HEK293 (cell line): ENCODE data around the gene VSTM4.

Experiments
- CTCF ChIA-PET: fragments of 350-600 bp; formaldehyde crosslinking; extraction: SDS; loops from one replicate; lab custom pipeline; 2021; ENCODE audit warnings: antibody characterized with exemption; lab: Yijun Ruan, JAX
- POLR2A ChIA-PET: fragments of 300-600 bp; formaldehyde crosslinking; extraction: SDS; loops from one replicate; lab custom pipeline; 2020; ENCODE audit warnings: antibody characterized with exemption, inconsistent platforms; lab: Yijun Ruan, JAX
- H3K27ac ChIP-seq: fragments of 200-500 bp; sonication (Bioruptor generic); 2 replicates; pipeline ENCODE4 v1.5.1; 2014; ENCODE audit warnings: low read depth, low read length, control low read depth, inconsistent platforms; ENCODE audit errors: extremely low read depth
- H3K36me3 ChIP-seq, 2 experiments: fragments of 200-500 bp in 1 of 2; sonication (Bioruptor generic) in 1 of 2; 1 replicate in 1 of 2; 2 replicates in 1 of 2; pipeline ENCODE4 v1.5.1; 2014 to 2017; ENCODE audit warnings: inconsistent platforms in 2 of 2, low read length in 2 of 2; ENCODE audit not compliant: control insufficient read depth in 2 of 2, insufficient read depth in 1 of 2
- H3K4me1 ChIP-seq: fragments of 200-500 bp; sonication (Bioruptor generic); 2 replicates; pipeline ENCODE4 v1.5.1; 2014; ENCODE audit warnings: mild to moderate bottlenecking, low read length, inconsistent platforms; ENCODE audit not compliant: control insufficient read depth, insufficient read depth
- H3K4me3 ChIP-seq: 2 replicates; pipeline ENCODE4 v1.5.1; 2011; ENCODE audit warnings: low read depth, mild to moderate bottlenecking, control low read depth, low read length, moderate library complexity
- H3K9me3 ChIP-seq: fragments of 200-500 bp; sonication (Bioruptor generic); 2 replicates; pipeline ENCODE4 v1.5.1; 2014; ENCODE audit warnings: low read depth, low read length, inconsistent platforms; ENCODE audit not compliant: control insufficient read depth, insufficient read depth
- HOXD13 ChIP-seq: sonication (generic); formaldehyde crosslinking; IDR thresholded peaks from 2 replicates; pipeline ENCODE4 v1.8.0; 2022; ENCODE audit warnings: missing genetic modification reagents, borderline replicate concordance
- YY1 ChIP-seq: fragments of 450-650 bp; formaldehyde crosslinking; IDR thresholded peaks from 2 replicates; pipeline ENCODE4 v1.5.1; 2018; ENCODE audit warnings: missing biosample characterization, missing genetic modification characterization
- ZFP69B ChIP-seq: fragments of 450-650 bp; formaldehyde crosslinking; IDR thresholded peaks from 2 replicates; pipeline ENCODE4 v1.5.1; 2016; ENCODE audit warnings: missing biosample characterization, missing genetic modification characterization
- ZNF133 ChIP-seq: fragments of 450-650 bp; formaldehyde crosslinking; IDR thresholded peaks from 2 replicates; pipeline ENCODE4 v1.5.1; 2016; ENCODE audit warnings: missing biosample characterization, missing genetic modification characterization
- ZNF157 ChIP-seq: fragments of 450-650 bp; formaldehyde crosslinking; IDR thresholded peaks from 2 replicates; pipeline ENCODE4 v1.5.1; 2016; ENCODE audit warnings: missing biosample characterization, missing genetic modification characterization
- ZNF266 ChIP-seq: fragments of 450-650 bp; formaldehyde crosslinking; IDR thresholded peaks from 2 replicates; pipeline ENCODE4 v1.5.1; 2016; ENCODE audit warnings: missing biosample characterization, missing genetic modification characterization, low read depth
- ZNF292 ChIP-seq: fragments of 450-650 bp; formaldehyde crosslinking; IDR thresholded peaks from 2 replicates; pipeline ENCODE4 v1.5.1; 2016; ENCODE audit warnings: low read depth, missing biosample characterization, missing genetic modification characterization, borderline replicate concordance
- ZNF366 ChIP-seq: fragments of 450-650 bp; formaldehyde crosslinking; conservative IDR thresholded peaks from 2 replicates; pipeline ENCODE4 v1.5.1; 2016; ENCODE audit warnings: missing biosample characterization, missing genetic modification characterization
- ZNF510 ChIP-seq: fragments of 450-650 bp; formaldehyde crosslinking; IDR thresholded peaks from 2 replicates; pipeline ENCODE4 v1.5.1; 2018; ENCODE audit warnings: mild to moderate bottlenecking, missing genetic modification characterization, missing biosample characterization; ENCODE audit not compliant: insufficient replicate concordance
- ZNF544 ChIP-seq: fragments of 450-650 bp; formaldehyde crosslinking; IDR thresholded peaks from 2 replicates; pipeline ENCODE4 v1.5.0; 2017; ENCODE audit warnings: missing biosample characterization, missing genetic modification characterization
- ZNF707 ChIP-seq: fragments of 450-650 bp; formaldehyde crosslinking; IDR thresholded peaks from 2 replicates; pipeline ENCODE4 v1.5.1; 2016; ENCODE audit warnings: missing biosample characterization, missing genetic modification characterization
- TF ChIP-seq, protein P1 (sequence below): fragments of 450-650 bp; formaldehyde crosslinking; IDR thresholded peaks from 2 replicates; pipeline ENCODE4 v1.5.1; 2016; ENCODE audit warnings: missing biosample characterization, missing genetic modification characterization
- TF ChIP-seq, protein P2 (sequence below): fragments of 450-650 bp; formaldehyde crosslinking; IDR thresholded peaks from 2 replicates; pipeline ENCODE4 v1.5.1; 2016; ENCODE audit warnings: missing biosample characterization, missing genetic modification characterization, low read depth
- TF ChIP-seq, protein P3 (sequence below): fragments of 450-650 bp; formaldehyde crosslinking; IDR thresholded peaks from 2 replicates; pipeline ENCODE4 v1.5.1; 2016; ENCODE audit warnings: missing biosample characterization, missing genetic modification characterization
- TF ChIP-seq, protein P4 (sequence below): fragments of 450-650 bp; formaldehyde crosslinking; IDR thresholded peaks from 2 replicates; pipeline ENCODE4 v1.5.1; 2016; ENCODE audit warnings: missing biosample characterization, missing genetic modification characterization

Gene VSTM4

DNA sequence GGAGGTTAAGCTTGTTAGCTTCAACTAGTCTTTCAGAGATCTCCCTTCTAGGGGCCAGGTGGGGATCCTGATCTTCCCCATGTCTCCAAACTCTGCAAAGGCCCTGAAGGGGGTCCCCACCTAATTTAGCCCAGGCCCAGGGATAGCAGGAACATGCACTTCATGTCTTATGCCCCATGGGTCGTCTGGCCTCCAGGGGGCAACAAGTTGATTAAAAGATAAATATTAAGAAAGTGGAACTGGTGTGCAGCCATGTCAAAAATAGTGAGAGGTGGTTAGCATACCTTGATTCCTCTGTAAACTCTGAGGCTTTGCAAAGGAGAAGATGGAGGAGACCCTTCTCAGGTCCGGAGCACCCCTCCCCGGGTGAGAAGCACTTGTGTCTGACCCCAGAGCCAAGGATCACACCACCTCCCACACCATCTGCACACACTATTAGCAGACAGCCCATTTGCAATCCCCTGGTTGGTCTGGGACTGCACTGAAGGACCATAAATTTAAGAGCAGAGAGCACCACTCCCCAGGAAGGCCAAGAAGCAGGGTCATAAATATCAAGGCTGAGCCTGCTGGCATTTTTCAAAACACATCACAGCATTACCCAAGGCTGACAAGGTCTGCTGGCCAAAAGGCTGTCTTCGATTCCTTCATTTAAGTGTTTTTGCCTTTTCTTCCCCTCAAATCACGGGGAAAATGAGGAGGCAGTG, 131.5 kb downstream of the VSTM4 start:
- H3K27ac ChIP-seq, result no peak overlapping the region
- no peaks in the 10 kb centered on the region for H3K36me3 ChIP-seq
- H3K4me3 ChIP-seq, result no peak overlapping the region
- ChIA-PET CTCF (interaction anchor here (0.8 to 2.5 kb wide), 2 partner anchors 327 to 424 kb away, joined by 3 to 8 read pairs; no protein-coding TSS in a partner anchor), POLR2A (no interaction called here)
- no peaks in the 10 kb centered on the region for H3K9me3 ChIP-seq
- H3K4me1 ChIP-seq, result no peaks in the 10 kb centered on the region
- no peak for TF ChIP-seq ZNF266 (tag by site-specific recombination)
- TF ChIP-seq, protein P1, sequence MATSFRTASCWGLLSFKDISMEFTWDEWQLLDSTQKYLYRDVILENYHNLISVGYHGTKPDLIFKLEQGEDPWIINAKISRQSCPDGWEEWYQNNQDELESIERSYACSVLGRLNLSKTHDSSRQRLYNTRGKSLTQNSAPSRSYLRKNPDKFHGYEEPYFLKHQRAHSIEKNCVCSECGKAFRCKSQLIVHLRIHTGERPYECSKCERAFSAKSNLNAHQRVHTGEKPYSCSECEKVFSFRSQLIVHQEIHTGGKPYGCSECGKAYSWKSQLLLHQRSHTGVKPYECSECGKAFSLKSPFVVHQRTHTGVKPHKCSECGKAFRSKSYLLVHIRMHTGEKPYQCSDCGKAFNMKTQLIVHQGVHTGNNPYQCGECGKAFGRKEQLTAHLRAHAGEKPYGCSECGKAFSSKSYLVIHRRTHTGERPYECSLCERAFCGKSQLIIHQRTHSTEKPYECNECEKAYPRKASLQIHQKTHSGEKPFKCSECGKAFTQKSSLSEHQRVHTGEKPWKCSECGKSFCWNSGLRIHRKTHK, result no peak
- TF ChIP-seq HOXD13, result no peak
- no peak for TF ChIP-seq ZNF707 (tag by site-specific recombination)
- no peak for TF ChIP-seq ZFP69B (tag by site-specific recombination)
- no peak for TF ChIP-seq ZNF510 (tag by site-specific recombination)
- no peak for TF ChIP-seq ZNF544 (tag by site-specific recombination)
- no peak for TF ChIP-seq ZNF292 (tag by site-specific recombination)

DNA sequence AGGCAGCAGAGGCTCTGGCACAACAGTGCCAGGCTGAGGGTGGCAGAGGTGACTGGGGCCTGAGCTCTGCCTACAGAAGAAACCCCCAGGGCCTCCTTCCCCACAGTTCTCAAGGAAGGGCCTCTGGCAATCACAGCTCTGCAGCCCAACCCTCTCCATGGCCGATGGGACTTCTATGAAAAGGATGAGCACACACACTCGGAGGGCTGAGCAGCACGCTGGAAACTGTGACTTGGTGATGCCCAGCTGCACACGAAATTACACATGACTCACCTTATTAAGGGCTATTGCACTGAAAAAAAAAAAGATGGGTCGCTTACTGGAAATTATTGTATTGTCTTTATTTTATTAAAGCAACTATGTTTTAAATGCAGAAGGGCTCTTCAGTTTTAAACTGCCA, 132.7 kb downstream of the VSTM4 start:
- Histone ChIP-seq H3K4me1 (no peaks in the 10 kb centered on the region), H3K4me3 (no peak overlapping the region), H3K27ac (no peak overlapping the region), H3K9me3 (no peaks in the 10 kb centered on the region), H3K36me3 (no peaks in the 10 kb centered on the region)
- no peak for TF ChIP-seq ZNF544 (tag by site-specific recombination)
- TF ChIP-seq, protein P2, sequence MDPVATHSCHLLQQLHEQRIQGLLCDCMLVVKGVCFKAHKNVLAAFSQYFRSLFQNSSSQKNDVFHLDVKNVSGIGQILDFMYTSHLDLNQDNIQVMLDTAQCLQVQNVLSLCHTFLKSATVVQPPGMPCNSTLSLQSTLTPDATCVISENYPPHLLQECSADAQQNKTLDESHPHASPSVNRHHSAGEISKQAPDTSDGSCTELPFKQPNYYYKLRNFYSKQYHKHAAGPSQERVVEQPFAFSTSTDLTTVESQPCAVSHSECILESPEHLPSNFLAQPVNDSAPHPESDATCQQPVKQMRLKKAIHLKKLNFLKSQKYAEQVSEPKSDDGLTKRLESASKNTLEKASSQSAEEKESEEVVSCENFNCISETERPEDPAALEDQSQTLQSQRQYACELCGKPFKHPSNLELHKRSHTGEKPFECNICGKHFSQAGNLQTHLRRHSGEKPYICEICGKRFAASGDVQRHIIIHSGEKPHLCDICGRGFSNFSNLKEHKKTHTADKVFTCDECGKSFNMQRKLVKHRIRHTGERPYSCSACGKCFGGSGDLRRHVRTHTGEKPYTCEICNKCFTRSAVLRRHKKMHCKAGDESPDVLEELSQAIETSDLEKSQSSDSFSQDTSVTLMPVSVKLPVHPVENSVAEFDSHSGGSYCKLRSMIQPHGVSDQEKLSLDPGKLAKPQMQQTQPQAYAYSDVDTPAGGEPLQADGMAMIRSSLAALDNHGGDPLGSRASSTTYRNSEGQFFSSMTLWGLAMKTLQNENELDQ (tag by site-specific recombination), result no peak
- TF ChIP-seq ZNF157 (tag by site-specific recombination), result no peak
- TF ChIP-seq YY1, result no peak
- TF ChIP-seq ZNF366 (tag by site-specific recombination), result no peak
- TF ChIP-seq, protein P3, sequence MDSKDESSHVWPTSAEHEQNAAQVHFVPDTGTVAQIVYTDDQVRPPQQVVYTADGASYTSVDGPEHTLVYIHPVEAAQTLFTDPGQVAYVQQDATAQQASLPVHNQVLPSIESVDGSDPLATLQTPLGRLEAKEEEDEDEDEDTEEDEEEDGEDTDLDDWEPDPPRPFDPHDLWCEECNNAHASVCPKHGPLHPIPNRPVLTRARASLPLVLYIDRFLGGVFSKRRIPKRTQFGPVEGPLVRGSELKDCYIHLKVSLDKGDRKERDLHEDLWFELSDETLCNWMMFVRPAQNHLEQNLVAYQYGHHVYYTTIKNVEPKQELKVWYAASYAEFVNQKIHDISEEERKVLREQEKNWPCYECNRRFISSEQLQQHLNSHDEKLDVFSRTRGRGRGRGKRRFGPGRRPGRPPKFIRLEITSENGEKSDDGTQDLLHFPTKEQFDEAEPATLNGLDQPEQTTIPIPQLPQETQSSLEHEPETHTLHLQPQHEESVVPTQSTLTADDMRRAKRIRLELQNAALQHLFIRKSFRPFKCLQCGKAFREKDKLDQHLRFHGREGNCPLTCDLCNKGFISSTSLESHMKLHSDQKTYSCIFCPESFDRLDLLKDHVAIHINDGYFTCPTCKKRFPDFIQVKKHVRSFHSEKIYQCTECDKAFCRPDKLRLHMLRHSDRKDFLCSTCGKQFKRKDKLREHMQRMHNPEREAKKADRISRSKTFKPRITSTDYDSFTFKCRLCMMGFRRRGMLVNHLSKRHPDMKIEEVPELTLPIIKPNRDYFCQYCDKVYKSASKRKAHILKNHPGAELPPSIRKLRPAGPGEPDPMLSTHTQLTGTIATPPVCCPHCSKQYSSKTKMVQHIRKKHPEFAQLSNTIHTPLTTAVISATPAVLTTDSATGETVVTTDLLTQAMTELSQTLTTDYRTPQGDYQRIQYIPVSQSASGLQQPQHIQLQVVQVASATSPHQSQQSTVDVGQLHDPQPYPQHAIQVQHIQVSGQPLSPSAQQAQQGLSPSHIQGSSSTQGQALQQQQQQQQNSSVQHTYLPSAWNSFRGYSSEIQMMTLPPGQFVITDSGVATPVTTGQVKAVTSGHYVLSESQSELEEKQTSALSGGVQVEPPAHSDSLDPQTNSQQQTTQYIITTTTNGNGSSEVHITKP (tag by site-specific recombination), result no peak
- TF ChIP-seq ZNF133 (tag by site-specific recombination), result no peak
- TF ChIP-seq, protein P4, sequence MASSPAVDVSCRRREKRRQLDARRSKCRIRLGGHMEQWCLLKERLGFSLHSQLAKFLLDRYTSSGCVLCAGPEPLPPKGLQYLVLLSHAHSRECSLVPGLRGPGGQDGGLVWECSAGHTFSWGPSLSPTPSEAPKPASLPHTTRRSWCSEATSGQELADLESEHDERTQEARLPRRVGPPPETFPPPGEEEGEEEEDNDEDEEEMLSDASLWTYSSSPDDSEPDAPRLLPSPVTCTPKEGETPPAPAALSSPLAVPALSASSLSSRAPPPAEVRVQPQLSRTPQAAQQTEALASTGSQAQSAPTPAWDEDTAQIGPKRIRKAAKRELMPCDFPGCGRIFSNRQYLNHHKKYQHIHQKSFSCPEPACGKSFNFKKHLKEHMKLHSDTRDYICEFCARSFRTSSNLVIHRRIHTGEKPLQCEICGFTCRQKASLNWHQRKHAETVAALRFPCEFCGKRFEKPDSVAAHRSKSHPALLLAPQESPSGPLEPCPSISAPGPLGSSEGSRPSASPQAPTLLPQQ (tag by site-specific recombination), result no peak
- CTCF ChIA-PET, result interaction anchor here (0.6 to 2.5 kb wide), 4 partner anchors 43 to 520 kb away, joined by 3 to 8 read pairs (median 4); no protein-coding TSS in a partner anchor
- POLR2A ChIA-PET, result no interaction called here
